H9 (cell line): Measurements from ENCODE around the gene GARIN5A. TPM values are rescaled to one million over a fixed set of nuclear protein-coding genes. Genes with fewer than 3 reads are reported as not detected.

Source experiments
- DNase-seq: peaks from one replicate; pipeline ENCODE4 v3.0.0-alpha.2; 2017
- H2AFZ ChIP-seq: one replicate; pipeline ENCODE4 v1.6.1; 2013; ENCODE audit warnings: mild to moderate bottlenecking, low read length, control low read depth, moderate library complexity
- H2AK5ac ChIP-seq: 2 replicates; pipeline ENCODE4 v1.6.1; 2013; ENCODE audit warnings: low read length, control low read depth, mixed read lengths; ENCODE audit not compliant: insufficient read length
- H2BK120ac ChIP-seq: one replicate; pipeline ENCODE4 v1.6.1; 2013; ENCODE audit warnings: low read depth, mild to moderate bottlenecking, low read length, control low read depth, inconsistent platforms; ENCODE audit not compliant: poor library complexity, severe bottlenecking
- H2BK12ac ChIP-seq: 2 replicates; pipeline ENCODE4 v1.6.1; 2013; ENCODE audit warnings: low read length, control low read depth, mixed read lengths, low read depth; ENCODE audit not compliant: insufficient read length
- H2BK15ac ChIP-seq: 2 replicates; pipeline ENCODE4 v1.6.1; 2013; ENCODE audit warnings: low read depth, low read length, control low read depth
- H2BK20ac ChIP-seq: one replicate; pipeline ENCODE4 v1.6.1; 2013; ENCODE audit warnings: low read depth, mild to moderate bottlenecking, low read length, control low read depth, inconsistent platforms; ENCODE audit not compliant: poor library complexity, severe bottlenecking
- H2BK5ac ChIP-seq: 2 replicates; pipeline ENCODE4 v1.6.1; 2013; ENCODE audit warnings: low read length, control low read depth, mixed read lengths; ENCODE audit not compliant: insufficient read length
- H3K14ac ChIP-seq: 2 replicates; pipeline ENCODE4 v1.6.1; 2013; ENCODE audit warnings: low read length, control low read depth; ENCODE audit not compliant: insufficient read depth
- H3K18ac ChIP-seq: 2 replicates; pipeline ENCODE4 v1.6.1; 2013; ENCODE audit warnings: low read depth, mild to moderate bottlenecking, mixed read lengths, low read length, control low read depth; ENCODE audit not compliant: insufficient read length
- H3K23ac ChIP-seq: 2 replicates; pipeline ENCODE4 v1.6.1; 2013; ENCODE audit warnings: low read length, control low read depth, mixed read lengths, low read depth; ENCODE audit not compliant: insufficient read length
- H3K23me2 ChIP-seq: 2 replicates; pipeline ENCODE4 v1.6.1; 2013; ENCODE audit warnings: low read depth, mild to moderate bottlenecking, mixed read lengths, low read length, control low read depth; ENCODE audit not compliant: insufficient read length, poor library complexity, severe bottlenecking
- H3K27ac ChIP-seq: 2 replicates; pipeline ENCODE4 v1.5.1; 2013; ENCODE audit warnings: low read length, control low read depth, mixed read lengths, low read depth; ENCODE audit not compliant: insufficient read length
- H3K27me3 ChIP-seq: 2 replicates; pipeline ENCODE4 v1.6.1; 2013; ENCODE audit warnings: low read length, control low read depth, inconsistent platforms; ENCODE audit not compliant: insufficient read depth
- H3K4ac ChIP-seq: 2 replicates; pipeline ENCODE4 v1.6.1; 2013; ENCODE audit warnings: low read depth, mild to moderate bottlenecking, control low read depth, inconsistent platforms, low read length, moderate library complexity
- H3K4me1 ChIP-seq: 2 replicates; pipeline ENCODE4 v1.6.1; 2013; ENCODE audit warnings: low read length, control low read depth, inconsistent platforms; ENCODE audit not compliant: insufficient read depth
- H3K4me2 ChIP-seq: 2 replicates; pipeline ENCODE4 v1.6.1; 2013; ENCODE audit warnings: low read length, control low read depth, mixed read lengths; ENCODE audit not compliant: insufficient read length, insufficient read depth
- H3K56ac ChIP-seq: 2 replicates; pipeline ENCODE4 v1.6.1; 2013; ENCODE audit warnings: low read depth, mild to moderate bottlenecking, mixed read lengths, low read length, control low read depth; ENCODE audit not compliant: insufficient read length
- H3K79me1 ChIP-seq: 2 replicates; pipeline ENCODE4 v1.6.1; 2013; ENCODE audit warnings: low read depth, mild to moderate bottlenecking, moderate library complexity, low read length, control low read depth, inconsistent platforms; ENCODE audit not compliant: insufficient read depth, poor library complexity, severe bottlenecking
- H3K79me2 ChIP-seq: 2 replicates; pipeline ENCODE4 v1.6.1; 2013; ENCODE audit warnings: low read length, control low read depth, inconsistent platforms; ENCODE audit not compliant: insufficient read depth
- H3K9ac ChIP-seq: 2 replicates; pipeline ENCODE4 v1.6.1; 2013; ENCODE audit warnings: low read length, control low read depth, mixed read lengths; ENCODE audit not compliant: insufficient read length; ENCODE audit errors: extremely low read depth
- H3K9me3 ChIP-seq: one replicate; pipeline ENCODE4 v1.6.1; 2013; ENCODE audit warnings: low read depth, low read length, inconsistent platforms; ENCODE audit not compliant: control insufficient read depth
- H3T11ph ChIP-seq: one replicate; pipeline ENCODE4 v1.6.1; 2013; ENCODE audit warnings: mild to moderate bottlenecking, low read length, control low read depth, inconsistent platforms
- H4K20me1 ChIP-seq: one replicate; pipeline ENCODE4 v1.6.1; 2013; ENCODE audit not compliant: control insufficient read depth, insufficient read length, insufficient read depth
- H4K5ac ChIP-seq: 2 replicates; pipeline ENCODE4 v1.6.1; 2013; ENCODE audit warnings: low read depth, mild to moderate bottlenecking, mixed read lengths, low read length, control low read depth; ENCODE audit not compliant: insufficient read length
- H4K8ac ChIP-seq: replicated peaks from 2 replicates; pipeline ENCODE4 v1.6.1; 2013; ENCODE audit warnings: low read length, control low read depth, mixed read lengths, low read depth; ENCODE audit not compliant: insufficient read length
- H4K91ac ChIP-seq: 2 replicates; pipeline ENCODE4 v1.6.1; 2013; ENCODE audit warnings: low read depth, mild to moderate bottlenecking, moderate library complexity, mixed read lengths, low read length, control low read depth; ENCODE audit not compliant: insufficient read length
- H3K27ac Mint-ChIP-seq, 3 experiments: 2 replicates in 2 of 3; 3 replicates in 1 of 3; pipeline ENCODE4 v1.8.0; 2020 to 2021; ENCODE audit warnings: mixed read lengths in 3 of 3, mild to moderate bottlenecking in 1 of 3, moderate library complexity in 1 of 3
- H3K27me3 Mint-ChIP-seq: 2 replicates; pipeline ENCODE4 v1.8.0; 2021; ENCODE audit warnings: low read depth, mild to moderate bottlenecking, moderate library complexity, mixed read lengths
- H3K36me3 Mint-ChIP-seq, 3 experiments: 2 replicates in 2 of 3; 3 replicates in 1 of 3; pipeline ENCODE4 v1.8.0; 2020 to 2021; ENCODE audit warnings: low read depth in 3 of 3, mixed read lengths in 3 of 3; ENCODE audit not compliant: insufficient read depth in 1 of 3
- H3K4me1 Mint-ChIP-seq, 2 experiments: 2 replicates each; pipeline ENCODE4 v1.8.0; 2020; ENCODE audit warnings: mixed read lengths in 2 of 2
- H3K4me3 Mint-ChIP-seq, 2 experiments: 2 replicates in 1 of 2; 3 replicates in 1 of 2; pipeline ENCODE4 v1.8.0; 2020 to 2021; ENCODE audit warnings: mild to moderate bottlenecking in 2 of 2, mixed read lengths in 2 of 2, moderate library complexity in 1 of 2
- H3K9me3 Mint-ChIP-seq, 2 experiments: 2 replicates in 1 of 2; 3 replicates in 1 of 2; pipeline ENCODE4 v1.8.0; 2020; ENCODE audit warnings: mild to moderate bottlenecking in 2 of 2, mixed read lengths in 2 of 2, moderate library complexity in 1 of 2
- CTCF ChIP-seq: fragments of 200-600 bp; sonication (generic); conservative IDR thresholded peaks from 3 replicates; pipeline ENCODE4 v1.8.0; 2021; ENCODE audit warnings: antibody characterized with exemption, mild to moderate bottlenecking
- WGBS: extraction: QIAGEN DNeasy Blood & Tissue Kit; methylation state at CpG from one replicate; pipeline ENCODE4 v1.1.7; 2013; ENCODE audit warnings: missing lambda C conversion rate, low lambda C conversion rate, mixed read lengths; ENCODE audit not compliant: insufficient read length; ENCODE audit errors: extremely low coverage; 5-methylcytosine and 5-hydroxymethylcytosine counted together
- total RNA-seq: library from RNA; stranded (reverse); gene quantifications from 2 replicates; pipeline ENCODE4 v1.2.1, GENCODE V29; 2021

The GARIN5A gene
- total RNA-seq, 1 experiment from 2014 or later: 9.5 TPM

DNA sequence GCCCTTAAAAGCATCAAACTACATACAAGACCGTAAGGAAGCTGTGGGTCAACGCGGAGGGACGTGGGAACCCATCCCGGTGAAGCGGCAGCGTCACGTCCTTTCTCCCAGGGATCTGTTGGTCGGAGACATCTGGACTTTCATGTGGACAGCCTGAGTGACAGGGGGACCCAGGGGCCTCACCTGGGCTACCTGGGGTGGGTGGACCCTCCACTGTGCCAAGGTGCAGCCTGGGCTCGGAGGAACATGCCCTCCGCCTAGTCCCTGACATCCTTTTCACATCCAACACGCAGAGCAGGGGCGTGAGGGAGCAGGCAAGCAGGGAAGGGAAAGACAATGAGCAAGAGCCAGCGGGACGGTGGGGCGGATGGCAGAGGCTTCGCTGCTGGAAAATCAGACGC lies 13.8 kb upstream of the GARIN5A start:
- Mint-ChIP-seq H3K27ac (no peak overlapping the region), H3K9me3 (peaks cover 22 to 34% of the 10 kb centered on the region in 2 experiments), H3K27me3 (peaks cover 97% of the 10 kb centered on the region), H3K4me1 (peaks cover 29 to 42% of the 10 kb centered on the region in 2 experiments), H3K4me3 (peak overlapping the region in 1 of 2 experiments; percentile 45; a peak in 3 of 5 replicates), H3K36me3 (peaks cover 18 to 24% (median 18%) of the 10 kb centered on the region in 3 experiments)
- no peaks in the 10 kb centered on the region for H3K79me2 ChIP-seq
- H3K79me1 ChIP-seq: no peaks in the 10 kb centered on the region
- H4K5ac ChIP-seq: no peak overlapping the region
- no peak overlapping the region for H2BK12ac ChIP-seq
- no peak overlapping the region for H2BK20ac ChIP-seq
- H2BK120ac ChIP-seq: no peak overlapping the region
- peaks cover 5% of the 10 kb centered on the region for H3K23me2 ChIP-seq
- H3K56ac ChIP-seq: no peak overlapping the region
- H4K91ac ChIP-seq: no peak overlapping the region
- H3K4ac ChIP-seq: no peak overlapping the region
- peak; percentile 26 for DNase-seq
- H2BK15ac ChIP-seq: no peak overlapping the region
- no peak overlapping the region for H3K9ac ChIP-seq
- TF ChIP-seq CTCF: no peak
- H3K18ac ChIP-seq: no peak overlapping the region
- WGBS: no CpG with 5 or more reads among the region's 18 CpGs
- no peaks in the 10 kb centered on the region for H4K20me1 ChIP-seq
- no peak overlapping the region for H3K4me2 ChIP-seq
- peaks cover 4% of the 10 kb centered on the region; the same call in 1 of the 2 replicates for H3K4me1 ChIP-seq
- no peak overlapping the region for H2BK5ac ChIP-seq
- H3K27ac ChIP-seq: no peak overlapping the region
- no peak overlapping the region for H2AK5ac ChIP-seq
- peaks cover 10% of the 10 kb centered on the region; the same call in 1 of the 2 replicates for H3K27me3 ChIP-seq
- no peak overlapping the region for H2AFZ ChIP-seq
- H3K14ac ChIP-seq: no peak overlapping the region
- H3K23ac ChIP-seq: no peak overlapping the region
- peaks cover 8% of the 10 kb centered on the region for H3K9me3 ChIP-seq
- no peak overlapping the region for H3T11ph ChIP-seq
- no peak overlapping the region for H4K8ac ChIP-seq
